H9 (cell line): ENCODE results near the gene CDH18. TPM values are rescaled to one million over a fixed set of nuclear protein-coding genes. Genes with fewer than 3 reads are reported as not detected.
"Not testable (repeated sequence)": the region's sequence is repeated elsewhere in the genome, so short reads cannot be mapped to it uniquely, and the experiment has no call there.

ENCODE experiments used
- DNase-seq: peaks from one replicate; pipeline ENCODE4 v3.0.0-alpha.2; 2017
- H2AFZ ChIP-seq: one replicate; pipeline ENCODE4 v1.6.1; 2013; ENCODE audit warnings: mild to moderate bottlenecking, low read length, control low read depth, moderate library complexity
- H2AK5ac ChIP-seq: 2 replicates; pipeline ENCODE4 v1.6.1; 2013; ENCODE audit warnings: low read length, control low read depth, mixed read lengths; ENCODE audit not compliant: insufficient read length
- H2BK120ac ChIP-seq: one replicate; pipeline ENCODE4 v1.6.1; 2013; ENCODE audit warnings: low read depth, mild to moderate bottlenecking, low read length, control low read depth, inconsistent platforms; ENCODE audit not compliant: poor library complexity, severe bottlenecking
- H2BK12ac ChIP-seq: 2 replicates; pipeline ENCODE4 v1.6.1; 2013; ENCODE audit warnings: low read length, control low read depth, mixed read lengths, low read depth; ENCODE audit not compliant: insufficient read length
- H2BK15ac ChIP-seq: 2 replicates; pipeline ENCODE4 v1.6.1; 2013; ENCODE audit warnings: low read depth, low read length, control low read depth
- H2BK20ac ChIP-seq: one replicate; pipeline ENCODE4 v1.6.1; 2013; ENCODE audit warnings: low read depth, mild to moderate bottlenecking, low read length, control low read depth, inconsistent platforms; ENCODE audit not compliant: poor library complexity, severe bottlenecking
- H2BK5ac ChIP-seq: 2 replicates; pipeline ENCODE4 v1.6.1; 2013; ENCODE audit warnings: low read length, control low read depth, mixed read lengths; ENCODE audit not compliant: insufficient read length
- H3K14ac ChIP-seq: 2 replicates; pipeline ENCODE4 v1.6.1; 2013; ENCODE audit warnings: low read length, control low read depth; ENCODE audit not compliant: insufficient read depth
- H3K18ac ChIP-seq: 2 replicates; pipeline ENCODE4 v1.6.1; 2013; ENCODE audit warnings: low read depth, mild to moderate bottlenecking, mixed read lengths, low read length, control low read depth; ENCODE audit not compliant: insufficient read length
- H3K23ac ChIP-seq: 2 replicates; pipeline ENCODE4 v1.6.1; 2013; ENCODE audit warnings: low read length, control low read depth, mixed read lengths, low read depth; ENCODE audit not compliant: insufficient read length
- H3K23me2 ChIP-seq: 2 replicates; pipeline ENCODE4 v1.6.1; 2013; ENCODE audit warnings: low read depth, mild to moderate bottlenecking, mixed read lengths, low read length, control low read depth; ENCODE audit not compliant: insufficient read length, poor library complexity, severe bottlenecking
- H3K27ac ChIP-seq: 2 replicates; pipeline ENCODE4 v1.5.1; 2013; ENCODE audit warnings: low read length, control low read depth, mixed read lengths, low read depth; ENCODE audit not compliant: insufficient read length
- H3K27me3 ChIP-seq: 2 replicates; pipeline ENCODE4 v1.6.1; 2013; ENCODE audit warnings: low read length, control low read depth, inconsistent platforms; ENCODE audit not compliant: insufficient read depth
- H3K4ac ChIP-seq: 2 replicates; pipeline ENCODE4 v1.6.1; 2013; ENCODE audit warnings: low read depth, mild to moderate bottlenecking, control low read depth, inconsistent platforms, low read length, moderate library complexity
- H3K4me1 ChIP-seq: 2 replicates; pipeline ENCODE4 v1.6.1; 2013; ENCODE audit warnings: low read length, control low read depth, inconsistent platforms; ENCODE audit not compliant: insufficient read depth
- H3K4me2 ChIP-seq: 2 replicates; pipeline ENCODE4 v1.6.1; 2013; ENCODE audit warnings: low read length, control low read depth, mixed read lengths; ENCODE audit not compliant: insufficient read length, insufficient read depth
- H3K56ac ChIP-seq: 2 replicates; pipeline ENCODE4 v1.6.1; 2013; ENCODE audit warnings: low read depth, mild to moderate bottlenecking, mixed read lengths, low read length, control low read depth; ENCODE audit not compliant: insufficient read length
- H3K79me1 ChIP-seq: 2 replicates; pipeline ENCODE4 v1.6.1; 2013; ENCODE audit warnings: low read depth, mild to moderate bottlenecking, moderate library complexity, low read length, control low read depth, inconsistent platforms; ENCODE audit not compliant: insufficient read depth, poor library complexity, severe bottlenecking
- H3K79me2 ChIP-seq: 2 replicates; pipeline ENCODE4 v1.6.1; 2013; ENCODE audit warnings: low read length, control low read depth, inconsistent platforms; ENCODE audit not compliant: insufficient read depth
- H3K9ac ChIP-seq: 2 replicates; pipeline ENCODE4 v1.6.1; 2013; ENCODE audit warnings: low read length, control low read depth, mixed read lengths; ENCODE audit not compliant: insufficient read length; ENCODE audit errors: extremely low read depth
- H3K9me3 ChIP-seq: one replicate; pipeline ENCODE4 v1.6.1; 2013; ENCODE audit warnings: low read depth, low read length, inconsistent platforms; ENCODE audit not compliant: control insufficient read depth
- H3T11ph ChIP-seq: one replicate; pipeline ENCODE4 v1.6.1; 2013; ENCODE audit warnings: mild to moderate bottlenecking, low read length, control low read depth, inconsistent platforms
- H4K20me1 ChIP-seq: one replicate; pipeline ENCODE4 v1.6.1; 2013; ENCODE audit not compliant: control insufficient read depth, insufficient read length, insufficient read depth
- H4K5ac ChIP-seq: 2 replicates; pipeline ENCODE4 v1.6.1; 2013; ENCODE audit warnings: low read depth, mild to moderate bottlenecking, mixed read lengths, low read length, control low read depth; ENCODE audit not compliant: insufficient read length
- H4K8ac ChIP-seq: replicated peaks from 2 replicates; pipeline ENCODE4 v1.6.1; 2013; ENCODE audit warnings: low read length, control low read depth, mixed read lengths, low read depth; ENCODE audit not compliant: insufficient read length
- H4K91ac ChIP-seq: 2 replicates; pipeline ENCODE4 v1.6.1; 2013; ENCODE audit warnings: low read depth, mild to moderate bottlenecking, moderate library complexity, mixed read lengths, low read length, control low read depth; ENCODE audit not compliant: insufficient read length
- H3K27ac Mint-ChIP-seq, 3 experiments: 2 replicates in 2 of 3; 3 replicates in 1 of 3; pipeline ENCODE4 v1.8.0; 2020 to 2021; ENCODE audit warnings: mixed read lengths in 3 of 3, mild to moderate bottlenecking in 1 of 3, moderate library complexity in 1 of 3
- H3K27me3 Mint-ChIP-seq: 2 replicates; pipeline ENCODE4 v1.8.0; 2021; ENCODE audit warnings: low read depth, mild to moderate bottlenecking, moderate library complexity, mixed read lengths
- H3K36me3 Mint-ChIP-seq, 3 experiments: 2 replicates in 2 of 3; 3 replicates in 1 of 3; pipeline ENCODE4 v1.8.0; 2020 to 2021; ENCODE audit warnings: low read depth in 3 of 3, mixed read lengths in 3 of 3; ENCODE audit not compliant: insufficient read depth in 1 of 3
- H3K4me1 Mint-ChIP-seq, 2 experiments: 2 replicates each; pipeline ENCODE4 v1.8.0; 2020; ENCODE audit warnings: mixed read lengths in 2 of 2
- H3K4me3 Mint-ChIP-seq, 2 experiments: 2 replicates in 1 of 2; 3 replicates in 1 of 2; pipeline ENCODE4 v1.8.0; 2020 to 2021; ENCODE audit warnings: mild to moderate bottlenecking in 2 of 2, mixed read lengths in 2 of 2, moderate library complexity in 1 of 2
- H3K9me3 Mint-ChIP-seq, 2 experiments: 2 replicates in 1 of 2; 3 replicates in 1 of 2; pipeline ENCODE4 v1.8.0; 2020; ENCODE audit warnings: mild to moderate bottlenecking in 2 of 2, mixed read lengths in 2 of 2, moderate library complexity in 1 of 2
- CTCF ChIP-seq: fragments of 200-600 bp; sonication (generic); conservative IDR thresholded peaks from 3 replicates; pipeline ENCODE4 v1.8.0; 2021; ENCODE audit warnings: antibody characterized with exemption, mild to moderate bottlenecking
- WGBS: extraction: QIAGEN DNeasy Blood & Tissue Kit; methylation state at CpG from one replicate; pipeline ENCODE4 v1.1.7; 2013; ENCODE audit warnings: missing lambda C conversion rate, low lambda C conversion rate, mixed read lengths; ENCODE audit not compliant: insufficient read length; ENCODE audit errors: extremely low coverage; 5-methylcytosine and 5-hydroxymethylcytosine counted together
- total RNA-seq: library from RNA; stranded (reverse); gene quantifications from 2 replicates; pipeline ENCODE4 v1.2.1, GENCODE V29; 2021

CDH18 gene
- total RNA-seq, 1 experiment from 2014 or later = not detected

- WGBS = no CpG with 5 or more reads among the region's 1 CpG
- H3K4me1 Mint-ChIP-seq = no peaks in the 10 kb centered on the region
- Histone ChIP-seq H4K8ac (no peak overlapping the region), H2BK120ac (no peak overlapping the region), H3K4me2 (no peak overlapping the region), H3K79me2 (no peaks in the 10 kb centered on the region), H3K23ac (no peak overlapping the region), H2AFZ (no peak overlapping the region), H3K18ac (no peak overlapping the region), H3K9me3 (no peaks in the 10 kb centered on the region), H2BK15ac (no peak overlapping the region), H3K79me1 (no peaks in the 10 kb centered on the region), H3K4ac (no peak overlapping the region), H3K27ac (no peak overlapping the region), H4K5ac (no peak overlapping the region), H4K20me1 (no peaks in the 10 kb centered on the region), H3K27me3 (no peaks in the 10 kb centered on the region), H2BK12ac (no peak overlapping the region), H3K4me1 (no peaks in the 10 kb centered on the region), H2BK20ac (no peak overlapping the region), H3K23me2 (no peaks in the 10 kb centered on the region), H3K56ac (no peak overlapping the region), H3K14ac (no peak overlapping the region), H3T11ph (no peak overlapping the region), H2AK5ac (no peak overlapping the region), H4K91ac (no peak overlapping the region), H2BK5ac (no peak overlapping the region), H3K9ac (no peak overlapping the region)
- peaks cover 3 to 33% (median 5%) of the 10 kb centered on the region in 3 experiments; a peak in 6 of 7 replicates for H3K36me3 Mint-ChIP-seq
- no peak for DNase-seq
- H3K4me3 Mint-ChIP-seq = no peak overlapping the region
- no peaks in the 10 kb centered on the region for H3K27me3 Mint-ChIP-seq
- TF ChIP-seq CTCF = no peak
- peaks cover 12 to 18% of the 10 kb centered on the region in 2 experiments for H3K9me3 Mint-ChIP-seq
- no peak overlapping the region for H3K27ac Mint-ChIP-seq
Observed at GRCh38 chr5:19835442-19835841, 152.6 kb downstream of the CDH18 start.

- not testable (repeated sequence) for H3K9me3 ChIP-seq, H3K23ac ChIP-seq, H3K4ac ChIP-seq, H4K20me1 ChIP-seq, H3K18ac ChIP-seq, H2BK120ac ChIP-seq, H4K91ac ChIP-seq, H3K4me1 Mint-ChIP-seq, H3K4me1 ChIP-seq, H3K4me3 Mint-ChIP-seq, H2BK12ac ChIP-seq, H2BK20ac ChIP-seq, H3K27me3 ChIP-seq, H3K27ac Mint-ChIP-seq, H3K36me3 Mint-ChIP-seq, H3K14ac ChIP-seq, H3K9me3 Mint-ChIP-seq, H3K27me3 Mint-ChIP-seq, H3K23me2 ChIP-seq, H4K5ac ChIP-seq, DNase-seq, H3K9ac ChIP-seq, H3T11ph ChIP-seq, H2AK5ac ChIP-seq, H3K79me2 ChIP-seq, H2AFZ ChIP-seq, H2BK15ac ChIP-seq, H4K8ac ChIP-seq, H2BK5ac ChIP-seq, H3K27ac ChIP-seq, H3K56ac ChIP-seq, H3K79me1 ChIP-seq, H3K4me2 ChIP-seq
- no CpG with 5 or more reads among the region's 4 CpGs for WGBS
Observed at GRCh38 chr5:19812720-19813119, 175.3 kb downstream of the CDH18 start.
